HepG2 (cell line): ENCODE data around the gene TRAIP. TPM values are rescaled to one million over a fixed set of nuclear protein-coding genes. Genes with fewer than 3 reads are reported as not detected.

ENCODE experiments used
- ATAC-seq: fragments of 200-7000 bp; cut with Tn5 transposase; 3 replicates; pipeline ENCODE4 v1.9.1; 2020; ENCODE audit warnings: mild to moderate bottlenecking, moderate library complexity
- BruUV-seq: library from RNA; stranded (reverse); fragments of 400-500 nt; replicated peaks from 2 replicates; lab custom pipeline; 2021; lab: Mats Ljungman, UMichigan
- CTCF ChIA-PET: fragments of 300-600 bp; formaldehyde crosslinking; extraction: SDS; loops from one replicate; lab custom pipeline; 2021; ENCODE audit warnings: low total read pairs, inconsistent platforms, low intra/inter-chr PET ratio; lab: Yijun Ruan, JAX
- POLR2A ChIA-PET: fragments of 350-600 bp; sonication (Branson Sonifier 250); formaldehyde crosslinking; loops from one replicate; lab custom pipeline; 2020; ENCODE audit warnings: antibody characterized with exemption, inconsistent platforms; lab: Yijun Ruan, JAX
- DNase-seq: peaks from one replicate; pipeline ENCODE4 v3.0.0-alpha.2; 2015; ENCODE audit warnings: low spot score
- FAIRE-seq: peaks from 3 replicates; lab custom pipeline; 2011; peaks lifted over from hg19 to GRCh38; lab: Jason Lieb, UNC
- H2AFZ ChIP-seq: one replicate; pipeline ENCODE4 v1.6.1; 2011; ENCODE audit warnings: low read length, inconsistent platforms
- H3K27ac ChIP-seq: fragments of 300-600 bp; 3 replicates; pipeline ENCODE4 v1.8.0; 2011; ENCODE audit warnings: mixed run types, mild to moderate bottlenecking, mixed read lengths, low read length, inconsistent platforms; ENCODE audit not compliant: insufficient read depth; ENCODE audit errors: extremely low read length
- H3K27me3 ChIP-seq, 2 experiments: fragments of 200-600 bp in 1 of 2; 2 replicates in 1 of 2; 3 replicates in 1 of 2; pipeline versions ENCODE4 v1.6.0 to v1.8.0; 2011; ENCODE audit warnings: low read length in 2 of 2, mild to moderate bottlenecking in 2 of 2, moderate library complexity in 2 of 2, inconsistent platforms in 1 of 2; ENCODE audit not compliant: insufficient read depth in 2 of 2, control insufficient read depth in 1 of 2
- H3K36me3 ChIP-seq, 2 experiments: fragments of 200-600 bp in 1 of 2; replicated peaks in 1 of 2; 2 replicates in 1 of 2; 3 replicates in 1 of 2; pipeline versions ENCODE4 v1.5.1 to v1.8.0; 2011; ENCODE audit warnings: low read length in 2 of 2, inconsistent platforms in 1 of 2; ENCODE audit not compliant: insufficient read depth in 2 of 2, control insufficient read depth in 1 of 2
- H3K4me1 ChIP-seq: 2 replicates; pipeline ENCODE4 v1.5.1; 2012; ENCODE audit warnings: low read length, inconsistent platforms; ENCODE audit not compliant: insufficient read depth
- H3K4me2 ChIP-seq: 2 replicates; pipeline ENCODE4 v1.6.0; 2011; ENCODE audit warnings: low read depth, low read length, inconsistent platforms
- H3K4me3 ChIP-seq, 3 experiments: fragments of 200-600 bp in 1 of 3; sonication (generic), shearing (Covaris generic) in 1 of 3; replicated peaks in 1 of 3; 2 replicates each; pipeline ENCODE4 v1.5.1; 2011 to 2016; ENCODE audit warnings: low read length in 3 of 3, inconsistent platforms in 2 of 3, low read depth in 2 of 3, mild to moderate bottlenecking in 2 of 3, control low read depth in 1 of 3, mixed read lengths in 1 of 3; ENCODE audit not compliant: insufficient read depth in 1 of 3
- H3K79me2 ChIP-seq: one replicate; pipeline ENCODE4 v1.6.1; 2011; ENCODE audit warnings: low read length, inconsistent platforms; ENCODE audit not compliant: insufficient read depth
- H3K9ac ChIP-seq: 2 replicates; pipeline ENCODE4 v1.6.0; 2011; ENCODE audit warnings: mild to moderate bottlenecking, low read depth, low read length, inconsistent platforms; ENCODE audit not compliant: insufficient read depth
- H3K9me3 ChIP-seq: 2 replicates; pipeline ENCODE4 v1.5.1; 2012; ENCODE audit warnings: mild to moderate bottlenecking, low read length
- H4K20me1 ChIP-seq: 2 replicates; pipeline ENCODE4 v1.6.0; 2011; ENCODE audit warnings: inconsistent platforms, mild to moderate bottlenecking, low read length, moderate library complexity; ENCODE audit not compliant: insufficient read depth
- AGO1 ChIP-seq: fragments of 200-400 bp; formaldehyde crosslinking; IDR thresholded peaks from 2 replicates; pipeline ENCODE4 v1.6.1; 2017; ENCODE audit warnings: mild to moderate bottlenecking, low read depth, low read length, moderate library complexity; ENCODE audit not compliant: poor library complexity, severe bottlenecking
- ARNT2 ChIP-seq: sonication (generic); formaldehyde crosslinking; IDR thresholded peaks from 2 replicates; pipeline ENCODE4 v1.8.0; 2022; ENCODE audit warnings: mild to moderate bottlenecking, low read depth, missing genetic modification reagents, moderate library complexity
- E2F5 ChIP-seq: sonication (generic); formaldehyde crosslinking; conservative IDR thresholded peaks from 2 replicates; pipeline ENCODE4 v1.4.0; 2020; ENCODE audit warnings: missing genetic modification reagents
- HDAC1 ChIP-seq: sonication (generic); formaldehyde crosslinking; IDR thresholded peaks from 2 replicates; pipeline ENCODE4 v1.5.1; 2020; ENCODE audit warnings: mild to moderate bottlenecking, missing genetic modification reagents
- MED8 ChIP-seq: sonication (generic); formaldehyde crosslinking; IDR thresholded peaks from 2 replicates; pipeline ENCODE4 v1.8.1; 2023; ENCODE audit warnings: mild to moderate bottlenecking, missing genetic modification reagents; ENCODE audit not compliant: insufficient replicate concordance
- MIER3 ChIP-seq: IDR thresholded peaks from 2 replicates; pipeline ENCODE4 v1.6.1; 2016; ENCODE audit warnings: missing compliant biosample characterization, borderline replicate concordance
- PHF20 ChIP-seq: sonication (generic); formaldehyde crosslinking; IDR thresholded peaks from 2 replicates; pipeline ENCODE4 v1.5.0; 2020; ENCODE audit warnings: mild to moderate bottlenecking, missing genetic modification reagents
- SALL2 ChIP-seq: sonication (generic); formaldehyde crosslinking; IDR thresholded peaks from 2 replicates; pipeline ENCODE4 v1.8.1; 2023; ENCODE audit warnings: mild to moderate bottlenecking, missing genetic modification reagents, inconsistent platforms
- ZNF644 ChIP-seq: IDR thresholded peaks from 2 replicates; pipeline ENCODE4 v1.6.1; 2016; ENCODE audit warnings: low read depth
- ZNF768 ChIP-seq: sonication (generic); formaldehyde crosslinking; IDR thresholded peaks from 2 replicates; pipeline ENCODE4 v1.4.0; 2020; ENCODE audit warnings: missing genetic modification reagents
- ZSCAN21 ChIP-seq: sonication (generic); formaldehyde crosslinking; IDR thresholded peaks from 2 replicates; pipeline ENCODE4 v1.8.0; 2022; ENCODE audit warnings: mild to moderate bottlenecking, missing genetic modification reagents, moderate library complexity, borderline replicate concordance
- WGBS: methylation state at CpG from one replicate; pipeline ENCODE4 v1.1.6; 2017; ENCODE audit warnings: low lambda C conversion rate; 5-methylcytosine and 5-hydroxymethylcytosine counted together
- in situ Hi-C: cut with HindIII; loops from 2 replicates; pipeline ENCODE4 v1.10.0; 2017; ENCODE audit warnings: low pct_unique_long_range_greater_than_20kb; ENCODE audit not compliant: extremely low pct_ligation_motif_present
- intact Hi-C: fragments of 100-400 bp; cut with micrococcal nuclease; formaldehyde crosslinking; loops from one replicate; pipeline ENCODE4 v1.10.0; 2022; ENCODE audit not compliant: unreplicated experiment
- polyA plus RNA-seq, 8 experiments: library from polyadenylated mRNA; depleted of rRNA in 3 of 8; stranded (reverse) in 7 of 8; unstranded in 1 of 8; fragments of >200 nt; fragmentation: Illumina TruSeq in 4 of 8; extraction: Trizol in 4 of 8; gene quantifications; 2 replicates each; pipeline versions ENCODE4 v1.2.1 to v1.2.3, GENCODE V29; 2011 to 2016; ENCODE audit warnings: low read depth in 4 of 8, missing spikeins in 1 of 8, mixed read lengths in 1 of 8; ENCODE audit not compliant: insufficient read depth in 1 of 8
- total RNA-seq, 5 experiments: library from RNA; depleted of rRNA; stranded (reverse); fragments of >200 nt; fragmentation: Illumina TruSeq; extraction: Trizol; gene quantifications; 2 replicates each; pipeline ENCODE4 v1.2.3, GENCODE V29; 2016; ENCODE audit warnings: low read depth in 1 of 5
- TF ChIP-seq, protein P1 (sequence below): sonication (generic); formaldehyde crosslinking; conservative IDR thresholded peaks from 2 replicates; pipeline ENCODE4 v1.5.0; 2020; ENCODE audit warnings: missing genetic modification reagents

Gene TRAIP
- total and polyA plus RNA-seq, 2 of the 13 experiments (the other 11 are each of a cell fraction or from before 2014, with no cell fraction given): 13.9 to 23.9 TPM

- in situ Hi-C loops: no loop called here
- TF ChIP-seq ZNF644 (no peak), MIER3 (CRISPR knock-in tag) (no peak), AGO1 (no peak), ZNF768 (CRISPR knock-in tag) (no peak), SALL2 (CRISPR knock-in tag) (no peak), ZSCAN21 (CRISPR knock-in tag) (no peak), PHF20 (CRISPR knock-in tag) (no peak), HDAC1 (no peak), ARNT2 (no peak), E2F5 (CRISPR knock-in tag) (no peak), MED8 (CRISPR knock-in tag) (no peak)
- TF ChIP-seq, protein P1, sequence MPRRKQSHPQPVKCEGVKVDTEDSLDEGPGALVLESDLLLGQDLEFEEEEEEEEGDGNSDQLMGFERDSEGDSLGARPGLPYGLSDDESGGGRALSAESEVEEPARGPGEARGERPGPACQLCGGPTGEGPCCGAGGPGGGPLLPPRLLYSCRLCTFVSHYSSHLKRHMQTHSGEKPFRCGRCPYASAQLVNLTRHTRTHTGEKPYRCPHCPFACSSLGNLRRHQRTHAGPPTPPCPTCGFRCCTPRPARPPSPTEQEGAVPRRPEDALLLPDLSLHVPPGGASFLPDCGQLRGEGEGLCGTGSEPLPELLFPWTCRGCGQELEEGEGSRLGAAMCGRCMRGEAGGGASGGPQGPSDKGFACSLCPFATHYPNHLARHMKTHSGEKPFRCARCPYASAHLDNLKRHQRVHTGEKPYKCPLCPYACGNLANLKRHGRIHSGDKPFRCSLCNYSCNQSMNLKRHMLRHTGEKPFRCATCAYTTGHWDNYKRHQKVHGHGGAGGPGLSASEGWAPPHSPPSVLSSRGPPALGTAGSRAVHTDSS (CRISPR knock-in tag): no peak
- Histone ChIP-seq H3K9ac (no peak overlapping the region), H2AFZ (no peak overlapping the region), H3K79me2 (peaks cover 26% of the 10 kb centered on the region), H4K20me1 (no peaks in the 10 kb centered on the region), H3K36me3 (0 out of 5 replicates have a peak, but pooled peaks cover 0 to 1% of the 10 kb centered on the region in 2 experiments), H3K4me2 (no peak overlapping the region), H3K27ac (no peak overlapping the region), H3K9me3 (no peaks in the 10 kb centered on the region), H3K4me1 (peaks cover 40% of the 10 kb centered on the region), H3K27me3 (no peaks in the 10 kb centered on the region; a peak in 1 of 5 replicates), H3K4me3 (no peak overlapping the region)
- BruUV-seq: no TSS peak
- WGBS: 87% methylated on average over 2 of the region's 2 CpGs
- FAIRE-seq (no peak), DNase-seq (no peak), ATAC-seq (no peak)
- intact Hi-C loops: loop anchor here (5.0 kb wide), 1 partner anchor 56 kb away; no protein-coding TSS in a partner anchor
- POLR2A ChIA-PET: interaction anchor here (1.6 kb wide), 1 partner anchor 15 kb away, joined by 7 read pairs; the partner anchor contains the start of gene INKA1
- CTCF ChIA-PET: no interaction called here
Measured at GRCh38 chr3:49788056-49788455, 68.3 kb downstream of the TRAIP start.
